HK-2 (cell line): ENCODE results near the gene CYP46A1.

Experiments used
- DNase-seq: peaks from one replicate; pipeline ENCODE4 v3.0.0-alpha.2; 2018; ENCODE audit not compliant: unreplicated experiment

CYP46A1 gene

GRCh38 chr14:99728981-99729451 lies 44.9 kb downstream of the CYP46A1 start:
- no peak for DNase-seq

- DNase-seq = peak; percentile 65
These were observed 46.1 kb downstream of the CYP46A1 start for GRCh38 chr14:99729991-99730875.

GRCh38 chr14:99730876-99731546 lies 46.9 kb downstream of the CYP46A1 start:
- no peak for DNase-seq

- no peak for DNase-seq
These were observed 47.7 kb downstream of the CYP46A1 start for GRCh38 chr14:99731547-99732435.

- DNase-seq = no peak
These were observed 48.5 kb downstream of the CYP46A1 start for GRCh38 chr14:99732436-99733210.

GRCh38 chr14:99733211-99733539 lies 49.1 kb downstream of the CYP46A1 start:
- DNase-seq = no peak

GRCh38 chr14:99733540-99734405 lies 49.7 kb downstream of the CYP46A1 start:
- DNase-seq = no peak

- no peak for DNase-seq
These were observed 50.4 kb downstream of the CYP46A1 start for GRCh38 chr14:99734406-99735051.

- DNase-seq = no peak
These were observed 51.4 kb downstream of the CYP46A1 start for GRCh38 chr14:99735189-99736135.

GRCh38 chr14:99736603-99737371 lies 52.7 kb downstream of the CYP46A1 start:
- no peak for DNase-seq

GRCh38 chr14:99737451-99737951 lies 53.4 kb downstream of the CYP46A1 start:
- peak; percentile 47 for DNase-seq

GRCh38 chr14:99737956-99738667 lies 54.0 kb downstream of the CYP46A1 start:
- no peak for DNase-seq

GRCh38 chr14:99740411-99740810 lies 56.3 kb downstream of the CYP46A1 start:
- DNase-seq = no peak

- no peak for DNase-seq
These were observed 57.3 kb downstream of the CYP46A1 start for GRCh38 chr14:99741227-99741976.

- DNase-seq = no peak
These were observed 58.0 kb downstream of the CYP46A1 start for GRCh38 chr14:99742074-99742473.
